HEK293 (cell line): ENCODE measurements around the gene LAMP5.

Experiments used
- CTCF ChIA-PET: fragments of 350-600 bp; formaldehyde crosslinking; extraction: SDS; loops from one replicate; lab custom pipeline; 2021; ENCODE audit warnings: antibody characterized with exemption; lab: Yijun Ruan, JAX
- POLR2A ChIA-PET: fragments of 300-600 bp; formaldehyde crosslinking; extraction: SDS; loops from one replicate; lab custom pipeline; 2020; ENCODE audit warnings: antibody characterized with exemption, inconsistent platforms; lab: Yijun Ruan, JAX
- H3K27ac ChIP-seq: fragments of 200-500 bp; sonication (Bioruptor generic); 2 replicates; pipeline ENCODE4 v1.5.1; 2014; ENCODE audit warnings: low read depth, low read length, control low read depth, inconsistent platforms; ENCODE audit errors: extremely low read depth
- H3K36me3 ChIP-seq, 2 experiments: fragments of 200-500 bp in 1 of 2; sonication (Bioruptor generic) in 1 of 2; 1 replicate in 1 of 2; 2 replicates in 1 of 2; pipeline ENCODE4 v1.5.1; 2014 to 2017; ENCODE audit warnings: inconsistent platforms in 2 of 2, low read length in 2 of 2; ENCODE audit not compliant: control insufficient read depth in 2 of 2, insufficient read depth in 1 of 2
- H3K4me1 ChIP-seq: fragments of 200-500 bp; sonication (Bioruptor generic); 2 replicates; pipeline ENCODE4 v1.5.1; 2014; ENCODE audit warnings: mild to moderate bottlenecking, low read length, inconsistent platforms; ENCODE audit not compliant: control insufficient read depth, insufficient read depth
- H3K4me3 ChIP-seq: 2 replicates; pipeline ENCODE4 v1.5.1; 2011; ENCODE audit warnings: low read depth, mild to moderate bottlenecking, control low read depth, low read length, moderate library complexity
- H3K9me3 ChIP-seq: fragments of 200-500 bp; sonication (Bioruptor generic); 2 replicates; pipeline ENCODE4 v1.5.1; 2014; ENCODE audit warnings: low read depth, low read length, inconsistent platforms; ENCODE audit not compliant: control insufficient read depth, insufficient read depth
- GLIS1 ChIP-seq: fragments of 450-650 bp; formaldehyde crosslinking; IDR thresholded peaks from 2 replicates; pipeline ENCODE4 v1.5.1; 2016; ENCODE audit warnings: missing biosample characterization, missing genetic modification characterization
- HOXA7 ChIP-seq: sonication (generic); formaldehyde crosslinking; IDR thresholded peaks from 2 replicates; pipeline ENCODE4 v1.8.1; 2022; ENCODE audit warnings: missing genetic modification reagents, borderline replicate concordance
- HOXD13 ChIP-seq: sonication (generic); formaldehyde crosslinking; IDR thresholded peaks from 2 replicates; pipeline ENCODE4 v1.8.0; 2022; ENCODE audit warnings: missing genetic modification reagents, borderline replicate concordance
- KLF7 ChIP-seq: fragments of 450-650 bp; formaldehyde crosslinking; IDR thresholded peaks from 2 replicates; pipeline ENCODE4 v1.5.1; 2016; ENCODE audit warnings: missing biosample characterization, missing genetic modification characterization, borderline replicate concordance
- SP3 ChIP-seq: fragments of 450-650 bp; formaldehyde crosslinking; IDR thresholded peaks from 2 replicates; pipeline ENCODE4 v1.5.1; 2016; ENCODE audit warnings: missing biosample characterization, missing genetic modification characterization
- TCF7L2 ChIP-seq: IDR thresholded peaks from 2 replicates; pipeline ENCODE4 v1.6.1; 2011; ENCODE audit warnings: low read depth, mild to moderate bottlenecking, inconsistent platforms, low read length, moderate library complexity, borderline replicate concordance
- ZBTB7A ChIP-seq: fragments of 450-650 bp; formaldehyde crosslinking; IDR thresholded peaks from 2 replicates; pipeline ENCODE4 v1.5.1; 2016; ENCODE audit warnings: low read depth, missing biosample characterization, missing genetic modification characterization
- ZEB2 ChIP-seq: fragments of 450-650 bp; formaldehyde crosslinking; IDR thresholded peaks from 2 replicates; pipeline ENCODE4 v1.5.1; 2016; ENCODE audit warnings: missing biosample characterization, missing genetic modification characterization
- ZFHX2 ChIP-seq: fragments of 450-650 bp; formaldehyde crosslinking; conservative IDR thresholded peaks from 2 replicates; pipeline ENCODE4 v1.5.1; 2016; ENCODE audit warnings: missing biosample characterization, missing genetic modification characterization
- ZNF146 ChIP-seq: fragments of 450-650 bp; formaldehyde crosslinking; IDR thresholded peaks from 2 replicates; pipeline ENCODE4 v1.5.1; 2016; ENCODE audit warnings: missing biosample characterization, missing genetic modification characterization
- ZNF155 ChIP-seq: fragments of 450-650 bp; formaldehyde crosslinking; IDR thresholded peaks from 2 replicates; pipeline ENCODE4 v1.5.1; 2016; ENCODE audit warnings: missing biosample characterization, missing genetic modification characterization
- ZNF335 ChIP-seq: fragments of 450-650 bp; formaldehyde crosslinking; conservative IDR thresholded peaks from 2 replicates; pipeline ENCODE4 v1.5.1; 2016; ENCODE audit warnings: missing biosample characterization, missing genetic modification characterization
- ZNF350 ChIP-seq: fragments of 450-650 bp; formaldehyde crosslinking; IDR thresholded peaks from 2 replicates; pipeline ENCODE4 v1.5.0; 2017; ENCODE audit warnings: missing biosample characterization, mild to moderate bottlenecking, missing genetic modification characterization
- ZNF366 ChIP-seq: fragments of 450-650 bp; formaldehyde crosslinking; conservative IDR thresholded peaks from 2 replicates; pipeline ENCODE4 v1.5.1; 2016; ENCODE audit warnings: missing biosample characterization, missing genetic modification characterization
- ZNF544 ChIP-seq: fragments of 450-650 bp; formaldehyde crosslinking; IDR thresholded peaks from 2 replicates; pipeline ENCODE4 v1.5.0; 2017; ENCODE audit warnings: missing biosample characterization, missing genetic modification characterization
- ZNF549 ChIP-seq: fragments of 450-650 bp; IDR thresholded peaks from 2 replicates; pipeline ENCODE4 v1.5.1; 2018; ENCODE audit warnings: missing biosample characterization, missing genetic modification characterization, mild to moderate bottlenecking, inconsistent platforms, moderate library complexity
- ZNF600 ChIP-seq: fragments of 450-650 bp; formaldehyde crosslinking; IDR thresholded peaks from 2 replicates; pipeline ENCODE4 v1.5.1; 2016; ENCODE audit warnings: missing biosample characterization, missing genetic modification characterization
- ZNF624 ChIP-seq: fragments of 450-650 bp; formaldehyde crosslinking; IDR thresholded peaks from 2 replicates; pipeline ENCODE4 v1.5.1; 2017; ENCODE audit warnings: missing biosample characterization, missing genetic modification characterization
- ZNF626 ChIP-seq: fragments of 450-650 bp; sonication (Bioruptor Pico); formaldehyde crosslinking; IDR thresholded peaks from 2 replicates; pipeline ENCODE4 v1.5.1; 2018; ENCODE audit warnings: missing biosample characterization, missing genetic modification characterization, inconsistent platforms
- ZNF747 ChIP-seq: fragments of 450-650 bp; formaldehyde crosslinking; IDR thresholded peaks from 2 replicates; pipeline ENCODE4 v1.5.1; 2016; ENCODE audit warnings: missing biosample characterization, missing genetic modification characterization
- ZNF76 ChIP-seq: fragments of 450-650 bp; formaldehyde crosslinking; IDR thresholded peaks from 2 replicates; pipeline ENCODE4; 2016; ENCODE audit warnings: low read depth, missing biosample characterization, missing genetic modification characterization, borderline replicate concordance
- ZNF776 ChIP-seq: fragments of 450-650 bp; formaldehyde crosslinking; IDR thresholded peaks from 2 replicates; pipeline ENCODE4 v1.5.0; 2017; ENCODE audit warnings: missing biosample characterization, missing genetic modification characterization, borderline replicate concordance
- ZNF837 ChIP-seq: fragments of 450-650 bp; formaldehyde crosslinking; IDR thresholded peaks from 2 replicates; pipeline ENCODE4 v1.5.1; 2016; ENCODE audit warnings: missing biosample characterization, missing genetic modification characterization
- TF ChIP-seq, protein P1 (sequence below): fragments of 450-650 bp; formaldehyde crosslinking; IDR thresholded peaks from 2 replicates; pipeline ENCODE4 v1.5.1; 2016; ENCODE audit warnings: missing biosample characterization, missing genetic modification characterization
- TF ChIP-seq, protein P2 (sequence below): fragments of 450-650 bp; formaldehyde crosslinking; IDR thresholded peaks from 2 replicates; pipeline ENCODE4 v1.5.0; 2017; ENCODE audit warnings: missing biosample characterization, missing genetic modification characterization, borderline replicate concordance
- TF ChIP-seq, protein P3 (sequence below): fragments of 450-650 bp; formaldehyde crosslinking; IDR thresholded peaks from 2 replicates; pipeline ENCODE4 v1.5.1; 2016; ENCODE audit warnings: missing biosample characterization, missing genetic modification characterization
- TF ChIP-seq, protein P4 (sequence below): fragments of 450-650 bp; formaldehyde crosslinking; IDR thresholded peaks from 2 replicates; pipeline ENCODE4 v1.5.1; 2016; ENCODE audit warnings: missing biosample characterization, missing genetic modification characterization, low read depth

Gene LAMP5

DNA sequence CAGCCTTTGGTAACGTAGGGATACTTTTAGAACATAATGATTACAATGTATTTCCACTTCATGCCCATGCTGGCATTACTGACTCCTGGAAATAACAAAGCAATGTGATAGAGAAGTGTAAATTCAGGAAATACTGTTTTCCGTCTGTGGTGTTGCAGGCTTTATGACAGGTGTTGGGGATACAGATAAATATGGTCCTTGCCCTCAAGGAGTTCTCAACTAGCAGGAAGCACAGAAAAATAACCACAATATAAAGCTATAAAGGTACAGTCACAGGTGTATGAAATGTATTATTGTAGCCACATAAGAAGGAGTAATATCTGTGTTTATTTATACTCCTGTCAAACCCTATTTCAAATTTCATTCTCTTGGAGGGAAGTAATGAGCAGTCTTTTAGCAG is 12.9 kb upstream of the LAMP5 start:
- no peak for TF ChIP-seq ZNF335
- TF ChIP-seq ZNF776 (tag by site-specific recombination) = no peak
- TF ChIP-seq GLIS1 = no peak
- no peak for TF ChIP-seq ZNF747 (tag by site-specific recombination)
- TF ChIP-seq SP3 (tag by site-specific recombination) = no peak
- no peak for TF ChIP-seq TCF7L2
- no peak for TF ChIP-seq ZNF549 (tag by site-specific recombination)
- no peak for TF ChIP-seq HOXA7 (CRISPR knock-in tag)
- TF ChIP-seq, protein P1, sequence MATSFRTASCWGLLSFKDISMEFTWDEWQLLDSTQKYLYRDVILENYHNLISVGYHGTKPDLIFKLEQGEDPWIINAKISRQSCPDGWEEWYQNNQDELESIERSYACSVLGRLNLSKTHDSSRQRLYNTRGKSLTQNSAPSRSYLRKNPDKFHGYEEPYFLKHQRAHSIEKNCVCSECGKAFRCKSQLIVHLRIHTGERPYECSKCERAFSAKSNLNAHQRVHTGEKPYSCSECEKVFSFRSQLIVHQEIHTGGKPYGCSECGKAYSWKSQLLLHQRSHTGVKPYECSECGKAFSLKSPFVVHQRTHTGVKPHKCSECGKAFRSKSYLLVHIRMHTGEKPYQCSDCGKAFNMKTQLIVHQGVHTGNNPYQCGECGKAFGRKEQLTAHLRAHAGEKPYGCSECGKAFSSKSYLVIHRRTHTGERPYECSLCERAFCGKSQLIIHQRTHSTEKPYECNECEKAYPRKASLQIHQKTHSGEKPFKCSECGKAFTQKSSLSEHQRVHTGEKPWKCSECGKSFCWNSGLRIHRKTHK (tag by site-specific recombination) = no peak
- TF ChIP-seq ZNF544 (tag by site-specific recombination) = no peak
- TF ChIP-seq ZEB2 (tag by site-specific recombination) = no peak
- TF ChIP-seq ZNF76 (tag by site-specific recombination) = no peak
- TF ChIP-seq, protein P2, sequence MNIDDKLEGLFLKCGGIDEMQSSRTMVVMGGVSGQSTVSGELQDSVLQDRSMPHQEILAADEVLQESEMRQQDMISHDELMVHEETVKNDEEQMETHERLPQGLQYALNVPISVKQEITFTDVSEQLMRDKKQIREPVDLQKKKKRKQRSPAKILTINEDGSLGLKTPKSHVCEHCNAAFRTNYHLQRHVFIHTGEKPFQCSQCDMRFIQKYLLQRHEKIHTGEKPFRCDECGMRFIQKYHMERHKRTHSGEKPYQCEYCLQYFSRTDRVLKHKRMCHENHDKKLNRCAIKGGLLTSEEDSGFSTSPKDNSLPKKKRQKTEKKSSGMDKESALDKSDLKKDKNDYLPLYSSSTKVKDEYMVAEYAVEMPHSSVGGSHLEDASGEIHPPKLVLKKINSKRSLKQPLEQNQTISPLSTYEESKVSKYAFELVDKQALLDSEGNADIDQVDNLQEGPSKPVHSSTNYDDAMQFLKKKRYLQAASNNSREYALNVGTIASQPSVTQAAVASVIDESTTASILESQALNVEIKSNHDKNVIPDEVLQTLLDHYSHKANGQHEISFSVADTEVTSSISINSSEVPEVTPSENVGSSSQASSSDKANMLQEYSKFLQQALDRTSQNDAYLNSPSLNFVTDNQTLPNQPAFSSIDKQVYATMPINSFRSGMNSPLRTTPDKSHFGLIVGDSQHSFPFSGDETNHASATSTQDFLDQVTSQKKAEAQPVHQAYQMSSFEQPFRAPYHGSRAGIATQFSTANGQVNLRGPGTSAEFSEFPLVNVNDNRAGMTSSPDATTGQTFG (tag by site-specific recombination) = no peak
- TF ChIP-seq, protein P3, sequence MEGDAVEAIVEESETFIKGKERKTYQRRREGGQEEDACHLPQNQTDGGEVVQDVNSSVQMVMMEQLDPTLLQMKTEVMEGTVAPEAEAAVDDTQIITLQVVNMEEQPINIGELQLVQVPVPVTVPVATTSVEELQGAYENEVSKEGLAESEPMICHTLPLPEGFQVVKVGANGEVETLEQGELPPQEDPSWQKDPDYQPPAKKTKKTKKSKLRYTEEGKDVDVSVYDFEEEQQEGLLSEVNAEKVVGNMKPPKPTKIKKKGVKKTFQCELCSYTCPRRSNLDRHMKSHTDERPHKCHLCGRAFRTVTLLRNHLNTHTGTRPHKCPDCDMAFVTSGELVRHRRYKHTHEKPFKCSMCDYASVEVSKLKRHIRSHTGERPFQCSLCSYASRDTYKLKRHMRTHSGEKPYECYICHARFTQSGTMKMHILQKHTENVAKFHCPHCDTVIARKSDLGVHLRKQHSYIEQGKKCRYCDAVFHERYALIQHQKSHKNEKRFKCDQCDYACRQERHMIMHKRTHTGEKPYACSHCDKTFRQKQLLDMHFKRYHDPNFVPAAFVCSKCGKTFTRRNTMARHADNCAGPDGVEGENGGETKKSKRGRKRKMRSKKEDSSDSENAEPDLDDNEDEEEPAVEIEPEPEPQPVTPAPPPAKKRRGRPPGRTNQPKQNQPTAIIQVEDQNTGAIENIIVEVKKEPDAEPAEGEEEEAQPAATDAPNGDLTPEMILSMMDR = no peak
- TF ChIP-seq ZNF350 = no peak
- Histone ChIP-seq H3K4me3 (no peak overlapping the region), H3K36me3 (no peaks in the 10 kb centered on the region), H3K9me3 (no peaks in the 10 kb centered on the region), H3K27ac (no peak overlapping the region), H3K4me1 (no peaks in the 10 kb centered on the region)
- CTCF ChIA-PET = interaction anchor here (0.6 kb wide), 1 partner anchor 63 kb away, joined by 3 read pairs; no protein-coding TSS in a partner anchor
- POLR2A ChIA-PET = no interaction called here

DNA sequence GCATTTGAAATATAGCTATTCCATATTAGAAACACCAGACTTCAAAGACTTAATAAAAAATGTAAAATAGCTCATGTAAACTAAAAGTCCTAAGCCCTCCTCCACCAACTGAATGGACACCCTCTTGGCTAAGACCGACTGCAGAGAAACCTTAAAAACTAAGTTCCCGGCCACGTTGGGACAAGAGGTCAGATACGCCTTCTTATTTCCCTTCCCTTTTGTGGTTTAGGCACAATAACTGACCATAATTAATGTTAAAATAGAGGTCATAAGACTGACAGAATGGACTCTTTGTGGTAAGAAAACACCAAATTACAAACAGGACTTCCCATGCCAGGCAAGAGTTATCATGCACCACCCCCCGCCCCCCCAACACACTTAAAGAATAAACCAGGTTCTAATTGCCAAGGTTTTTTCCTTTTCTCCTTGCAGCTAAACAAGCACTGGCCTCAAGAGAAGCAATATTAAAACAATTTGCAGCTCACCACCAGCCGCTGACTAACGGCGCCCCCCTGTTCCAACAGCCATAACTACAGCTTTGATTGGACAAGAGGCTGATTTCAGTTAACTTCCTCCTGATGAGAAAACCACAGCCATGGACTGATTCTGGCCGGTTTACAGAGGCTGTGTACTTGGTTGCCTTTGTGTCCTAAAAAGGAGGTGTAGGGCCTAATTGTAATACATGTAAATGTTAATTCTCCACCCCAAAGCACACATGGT is 10.7 kb upstream of the LAMP5 start:
- no peaks in the 10 kb centered on the region for H3K9me3 ChIP-seq
- ChIA-PET CTCF (interaction anchor here (0.6 to 1.6 kb wide), 6 partner anchors 10 to 183 kb away, joined by 3 to 8 read pairs (median 5); no protein-coding TSS in a partner anchor), POLR2A (no interaction called here)
- H3K4me3 ChIP-seq = no peak overlapping the region
- H3K27ac ChIP-seq = no peak overlapping the region
- H3K36me3 ChIP-seq = no peaks in the 10 kb centered on the region
- TF ChIP-seq ZNF624 = no peak
- TF ChIP-seq ZBTB7A (tag by site-specific recombination) = no peak
- no peak for TF ChIP-seq ZNF366
- TF ChIP-seq, protein P4, sequence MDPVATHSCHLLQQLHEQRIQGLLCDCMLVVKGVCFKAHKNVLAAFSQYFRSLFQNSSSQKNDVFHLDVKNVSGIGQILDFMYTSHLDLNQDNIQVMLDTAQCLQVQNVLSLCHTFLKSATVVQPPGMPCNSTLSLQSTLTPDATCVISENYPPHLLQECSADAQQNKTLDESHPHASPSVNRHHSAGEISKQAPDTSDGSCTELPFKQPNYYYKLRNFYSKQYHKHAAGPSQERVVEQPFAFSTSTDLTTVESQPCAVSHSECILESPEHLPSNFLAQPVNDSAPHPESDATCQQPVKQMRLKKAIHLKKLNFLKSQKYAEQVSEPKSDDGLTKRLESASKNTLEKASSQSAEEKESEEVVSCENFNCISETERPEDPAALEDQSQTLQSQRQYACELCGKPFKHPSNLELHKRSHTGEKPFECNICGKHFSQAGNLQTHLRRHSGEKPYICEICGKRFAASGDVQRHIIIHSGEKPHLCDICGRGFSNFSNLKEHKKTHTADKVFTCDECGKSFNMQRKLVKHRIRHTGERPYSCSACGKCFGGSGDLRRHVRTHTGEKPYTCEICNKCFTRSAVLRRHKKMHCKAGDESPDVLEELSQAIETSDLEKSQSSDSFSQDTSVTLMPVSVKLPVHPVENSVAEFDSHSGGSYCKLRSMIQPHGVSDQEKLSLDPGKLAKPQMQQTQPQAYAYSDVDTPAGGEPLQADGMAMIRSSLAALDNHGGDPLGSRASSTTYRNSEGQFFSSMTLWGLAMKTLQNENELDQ = no peak
- TF ChIP-seq KLF7 (tag by site-specific recombination) = no peak
- TF ChIP-seq ZFHX2 (tag by site-specific recombination) = no peak
- no peak for TF ChIP-seq ZNF626
- TF ChIP-seq ZNF146 = no peak
- TF ChIP-seq HOXD13 (CRISPR knock-in tag) = no peak
- no peak for TF ChIP-seq ZNF837 (tag by site-specific recombination)
- no peak for TF ChIP-seq ZNF600
- TF ChIP-seq ZNF155 = no peak
- no peaks in the 10 kb centered on the region for H3K4me1 ChIP-seq
